IPS-20b (cell line): ENCODE results near the gene HIKESHI.
"Not testable (repeated sequence)": the region's sequence is repeated elsewhere in the genome, so short reads cannot be mapped to it uniquely, and the experiment has no call there.

Source experiments
- H3K27ac ChIP-seq: one replicate; pipeline ENCODE4 v1.5.1; 2013; ENCODE audit warnings: low read length
- H3K27me3 ChIP-seq: 2 replicates; pipeline ENCODE4 v1.6.1; 2013; ENCODE audit warnings: mild to moderate bottlenecking, low read length, inconsistent platforms; ENCODE audit not compliant: insufficient read depth
- H3K36me3 ChIP-seq: 2 replicates; pipeline ENCODE4 v1.6.1; 2013; ENCODE audit warnings: low read depth, mild to moderate bottlenecking, inconsistent platforms, low read length, moderate library complexity; ENCODE audit not compliant: insufficient read depth
- H3K4me1 ChIP-seq: 2 replicates; pipeline ENCODE4 v1.6.1; 2013; ENCODE audit warnings: mild to moderate bottlenecking, control low read depth, inconsistent platforms, low read length, moderate library complexity; ENCODE audit not compliant: insufficient read depth
- H3K4me3 ChIP-seq: 2 replicates; pipeline ENCODE4 v1.5.1; 2013; ENCODE audit warnings: mild to moderate bottlenecking, low read length, inconsistent platforms
- H3K9ac ChIP-seq: 2 replicates; pipeline ENCODE4 v1.6.1; 2013; ENCODE audit warnings: low read depth, mild to moderate bottlenecking, inconsistent platforms, low read length, moderate library complexity
- H3K9me3 ChIP-seq: 2 replicates; pipeline ENCODE4 v1.6.1; 2013; ENCODE audit warnings: mild to moderate bottlenecking, low read depth, low read length, inconsistent platforms; ENCODE audit not compliant: insufficient read depth

HIKESHI gene

GRCh38 chr11:86301742-86302091 lies 323 bp upstream of the HIKESHI start:
- peaks cover 9% of the 10 kb centered on the region; the same call in 1 of the 2 replicates for H3K27me3 ChIP-seq
- peak overlapping the region; percentile 97; the same call in 1 of the 2 replicates for H3K9ac ChIP-seq
- H3K27ac ChIP-seq: no peak overlapping the region
- no peaks in the 10 kb centered on the region for H3K36me3 ChIP-seq
- no peaks in the 10 kb centered on the region for H3K9me3 ChIP-seq
- peak overlapping the region; percentile 93 for H3K4me3 ChIP-seq
- H3K4me1 ChIP-seq: peaks cover 6% of the 10 kb centered on the region; the same call in 1 of the 2 replicates

- no peak overlapping the region for H3K27ac ChIP-seq
- H3K9ac ChIP-seq: peak overlapping the region; percentile 97
Measured at GRCh38 chr11:86303257-86303656, 1.2 kb downstream of the HIKESHI start.

GRCh38 chr11:86308710-86309109 lies 6.7 kb downstream of the HIKESHI start:
- H3K9me3 ChIP-seq, H3K4me1 ChIP-seq: not testable (repeated sequence)

More at GRCh38 chr11:86303257-86303656, 1.2 kb downstream of the HIKESHI start:
- no peaks in the 10 kb centered on the region for H3K9me3 ChIP-seq
- H3K4me1 ChIP-seq: peaks cover 6% of the 10 kb centered on the region; the same call in 1 of the 2 replicates
- H3K36me3 ChIP-seq: no peaks in the 10 kb centered on the region
- peaks cover 9% of the 10 kb centered on the region; the same call in 1 of the 2 replicates for H3K27me3 ChIP-seq
- H3K4me3 ChIP-seq: peak overlapping the region; percentile 93

GRCh38 chr11:86313793-86314192 lies 11.8 kb downstream of the HIKESHI start:
- Histone ChIP-seq H3K9ac (no peak overlapping the region), H3K36me3 (peaks cover 11% of the 10 kb centered on the region; the same call in 1 of the 2 replicates), H3K9me3 (no peaks in the 10 kb centered on the region), H3K27ac (no peak overlapping the region), H3K27me3 (no peaks in the 10 kb centered on the region), H3K4me3 (no peak overlapping the region), H3K4me1 (peaks cover 2% of the 10 kb centered on the region; the same call in 1 of the 2 replicates)

More at GRCh38 chr11:86308710-86309109, 6.7 kb downstream of the HIKESHI start:
- H3K4me3 ChIP-seq, H3K36me3 ChIP-seq, H3K9ac ChIP-seq, H3K27ac ChIP-seq, H3K27me3 ChIP-seq: not testable (repeated sequence)

- Histone ChIP-seq H3K9ac (no peak overlapping the region), H3K9me3 (no peaks in the 10 kb centered on the region), H3K4me3 (no peak overlapping the region), H3K27ac (no peak overlapping the region), H3K4me1 (peaks cover 2% of the 10 kb centered on the region; the same call in 1 of the 2 replicates), H3K36me3 (peaks cover 17% of the 10 kb centered on the region; the same call in 1 of the 2 replicates), H3K27me3 (no peaks in the 10 kb centered on the region)
Measured at GRCh38 chr11:86314636-86315035, 12.6 kb downstream of the HIKESHI start.

- no peaks in the 10 kb centered on the region for H3K27me3 ChIP-seq
- no peaks in the 10 kb centered on the region for H3K9me3 ChIP-seq
- H3K4me1 ChIP-seq: no peaks in the 10 kb centered on the region
- peaks cover 35% of the 10 kb centered on the region for H3K36me3 ChIP-seq
- no peak overlapping the region for H3K9ac ChIP-seq
- H3K27ac ChIP-seq: no peak overlapping the region
- no peak overlapping the region for H3K4me3 ChIP-seq
Measured at GRCh38 chr11:86335131-86335767, 33.2 kb downstream of the HIKESHI start.

- H3K27ac ChIP-seq: no peak overlapping the region
- peaks cover 35% of the 10 kb centered on the region for H3K36me3 ChIP-seq
- H3K9me3 ChIP-seq: no peaks in the 10 kb centered on the region
- H3K9ac ChIP-seq: no peak overlapping the region
- no peaks in the 10 kb centered on the region for H3K4me1 ChIP-seq
- H3K4me3 ChIP-seq: no peak overlapping the region
- no peaks in the 10 kb centered on the region for H3K27me3 ChIP-seq
Measured at GRCh38 chr11:86337227-86337626, 35.2 kb downstream of the HIKESHI start.

GRCh38 chr11:86341382-86341781 lies 39.3 kb downstream of the HIKESHI start:
- H3K27ac ChIP-seq: no peak overlapping the region
- H3K4me3 ChIP-seq: no peak overlapping the region
- peaks cover 18% of the 10 kb centered on the region for H3K36me3 ChIP-seq
- H3K9me3 ChIP-seq: no peaks in the 10 kb centered on the region
- no peak overlapping the region for H3K9ac ChIP-seq
- H3K27me3 ChIP-seq: no peaks in the 10 kb centered on the region
- no peaks in the 10 kb centered on the region for H3K4me1 ChIP-seq

- no peak overlapping the region for H3K27ac ChIP-seq
- H3K9me3 ChIP-seq: no peaks in the 10 kb centered on the region
- no peaks in the 10 kb centered on the region for H3K4me1 ChIP-seq
- no peak overlapping the region for H3K4me3 ChIP-seq
- H3K9ac ChIP-seq: no peak overlapping the region
- no peaks in the 10 kb centered on the region; the same call in 1 of the 2 replicates for H3K36me3 ChIP-seq
- H3K27me3 ChIP-seq: no peaks in the 10 kb centered on the region
Measured at GRCh38 chr11:86346513-86346912, 44.5 kb downstream of the HIKESHI start.

GRCh38 chr11:86355256-86355655 lies 53.2 kb downstream of the HIKESHI start:
- H3K4me3 ChIP-seq: no peak overlapping the region
- no peak overlapping the region for H3K27ac ChIP-seq
- peaks cover 9% of the 10 kb centered on the region; the same call in 1 of the 2 replicates for H3K4me1 ChIP-seq
- no peak overlapping the region for H3K9ac ChIP-seq
- H3K9me3 ChIP-seq: no peaks in the 10 kb centered on the region
- H3K36me3 ChIP-seq: no peaks in the 10 kb centered on the region
- no peaks in the 10 kb centered on the region for H3K27me3 ChIP-seq

- H3K36me3 ChIP-seq, H3K4me3 ChIP-seq, H3K4me1 ChIP-seq, H3K27me3 ChIP-seq, H3K9me3 ChIP-seq: not testable (repeated sequence)
- Histone ChIP-seq H3K9ac (peak overlapping the region; percentile 73; the same call in 1 of the 2 replicates), H3K27ac (peak overlapping the region; percentile 57)
Measured at GRCh38 chr11:86357412-86357811, 55.4 kb downstream of the HIKESHI start.

- H3K4me1 ChIP-seq: peaks cover 9% of the 10 kb centered on the region; the same call in 1 of the 2 replicates
- H3K9me3 ChIP-seq: peaks cover 7% of the 10 kb centered on the region
- no peak overlapping the region for H3K9ac ChIP-seq
- no peak overlapping the region for H3K4me3 ChIP-seq
- H3K27me3 ChIP-seq: no peaks in the 10 kb centered on the region
- H3K27ac ChIP-seq: no peak overlapping the region
- no peaks in the 10 kb centered on the region for H3K36me3 ChIP-seq
Measured at GRCh38 chr11:86358720-86359119, 56.7 kb downstream of the HIKESHI start.
